ENCODE results near the gene SHQ1.

Gene SHQ1

GRCh38 chr3:72746430-72747411 is 101.5 kb downstream of the SHQ1 start:
- Histone ChIP-seq H2BK5ac (ENCODE audit: low read length) (no peak overlapping the region), H3K9ac (ENCODE audit: low read length) (no peak overlapping the region), H2BK15ac (replicated peaks; ENCODE audit: low read depth) (no peak overlapping the region), H3K18ac (ENCODE audit: low read length) (no peak overlapping the region), H3K4me1 (ENCODE audit: control insufficient read depth, low read depth, low read length) (peaks cover 16% of the 10 kb centered on the region), H4K8ac (ENCODE audit: low read depth, low read length) (no peak overlapping the region), H3K4me2 (ENCODE audit: low read length) (no peak overlapping the region), H3K27ac (ENCODE audit: low read depth, low read length) (no peak overlapping the region), H3K79me1 (ENCODE audit: low read length) (no peaks in the 10 kb centered on the region), H3K27me3 (ENCODE audit: insufficient read depth, low read length, poor library complexity) (no peaks in the 10 kb centered on the region), H3K36me3 (ENCODE audit: control insufficient read depth, insufficient read depth, low read length) (no peaks in the 10 kb centered on the region), H3K56ac (ENCODE audit: low read length) (no peak overlapping the region), H2AK5ac (ENCODE audit: low read length) (no peak overlapping the region), H3K4ac (ENCODE audit: low read depth, low read length) (no peak overlapping the region), H4K5ac (ENCODE audit: low read length) (no peak overlapping the region), H3K23ac (ENCODE audit: low read length) (no peak overlapping the region), H3K4me3 (ENCODE audit: low read length) (no peak overlapping the region), H2BK120ac (ENCODE audit: low read depth, low read length) (no peak overlapping the region), H3K79me2 (ENCODE audit: control insufficient read depth, insufficient read depth, low read length) (no peaks in the 10 kb centered on the region)
- DNase-seq = no peak
- WGBS (ENCODE audit: extremely low coverage, insufficient coverage, low lambda C conversion rate) = no CpG with 5 or more reads among the region's 11 CpGs

- H3K36me3 ChIP-seq (ENCODE audit: control insufficient read depth, insufficient read depth, low read length) = no peaks in the 10 kb centered on the region
- no peak overlapping the region for H3K56ac ChIP-seq (ENCODE audit: low read length)
- no peaks in the 10 kb centered on the region for H3K27me3 ChIP-seq (ENCODE audit: insufficient read depth, low read length, poor library complexity)
- H3K4ac ChIP-seq (ENCODE audit: low read depth, low read length) = no peak overlapping the region
- WGBS (ENCODE audit: extremely low coverage, insufficient coverage, low lambda C conversion rate) = no CpG with 5 or more reads among the region's 17 CpGs
- H2BK5ac ChIP-seq (ENCODE audit: low read length) = no peak overlapping the region
- H2BK120ac ChIP-seq (ENCODE audit: low read depth, low read length) = no peak overlapping the region
- peaks cover 16% of the 10 kb centered on the region for H3K4me1 ChIP-seq (ENCODE audit: control insufficient read depth, low read depth, low read length)
- H3K9ac ChIP-seq (ENCODE audit: low read length) = no peak overlapping the region
- no peak overlapping the region for H3K23ac ChIP-seq (ENCODE audit: low read length)
- H4K8ac ChIP-seq (ENCODE audit: low read depth, low read length) = no peak overlapping the region
- H2BK15ac ChIP-seq (replicated peaks; ENCODE audit: low read depth) = no peak overlapping the region
- no peak overlapping the region for H3K4me3 ChIP-seq (ENCODE audit: low read length)
- H4K5ac ChIP-seq (ENCODE audit: low read length) = no peak overlapping the region
- H3K27ac ChIP-seq (ENCODE audit: low read depth, low read length) = no peak overlapping the region
- DNase-seq = peak; percentile 62
- no peak overlapping the region for H3K4me2 ChIP-seq (ENCODE audit: low read length)
- no peak overlapping the region for H3K18ac ChIP-seq (ENCODE audit: low read length)
- H2AK5ac ChIP-seq (ENCODE audit: low read length) = no peak overlapping the region
- no peaks in the 10 kb centered on the region for H3K79me1 ChIP-seq (ENCODE audit: low read length)
- no peaks in the 10 kb centered on the region for H3K79me2 ChIP-seq (ENCODE audit: control insufficient read depth, insufficient read depth, low read length)
These were observed 102.9 kb downstream of the SHQ1 start for GRCh38 chr3:72745146-72745999.

- WGBS (ENCODE audit: extremely low coverage, insufficient coverage, low lambda C conversion rate) = no CpG with 5 or more reads among the region's 1 CpG
- no peaks in the 10 kb centered on the region for H3K27me3 ChIP-seq (ENCODE audit: insufficient read depth, low read length, poor library complexity)
These were observed 103.9 kb downstream of the SHQ1 start for GRCh38 chr3:72744330-72744729.

GRCh38 chr3:72739531-72740466 is 108.4 kb downstream of the SHQ1 start:
- Histone ChIP-seq H3K4me3 (ENCODE audit: low read length) (no peak overlapping the region), H3K4ac (ENCODE audit: low read depth, low read length) (no peak overlapping the region), H3K56ac (ENCODE audit: low read length) (no peak overlapping the region), H2BK120ac (ENCODE audit: low read depth, low read length) (no peak overlapping the region), H3K27ac (ENCODE audit: low read depth, low read length) (no peak overlapping the region), H2AK5ac (ENCODE audit: low read length) (no peak overlapping the region), H3K18ac (ENCODE audit: low read length) (no peak overlapping the region), H3K36me3 (ENCODE audit: control insufficient read depth, insufficient read depth, low read length) (no peaks in the 10 kb centered on the region), H3K9ac (ENCODE audit: low read length) (no peak overlapping the region), H3K4me2 (ENCODE audit: low read length) (no peak overlapping the region), H3K79me1 (ENCODE audit: low read length) (no peaks in the 10 kb centered on the region), H3K27me3 (ENCODE audit: insufficient read depth, low read length, poor library complexity) (no peaks in the 10 kb centered on the region), H3K4me1 (ENCODE audit: control insufficient read depth, low read depth, low read length) (peaks cover 10% of the 10 kb centered on the region), H4K5ac (ENCODE audit: low read length) (no peak overlapping the region), H2BK15ac (replicated peaks; ENCODE audit: low read depth) (no peak overlapping the region), H3K23ac (ENCODE audit: low read length) (no peak overlapping the region), H4K8ac (ENCODE audit: low read depth, low read length) (no peak overlapping the region), H2BK5ac (ENCODE audit: low read length) (no peak overlapping the region), H3K79me2 (ENCODE audit: control insufficient read depth, insufficient read depth, low read length) (no peaks in the 10 kb centered on the region)
- peak; percentile 29 for DNase-seq
- no CpG with 5 or more reads among the region's 6 CpGs for WGBS (ENCODE audit: extremely low coverage, insufficient coverage, low lambda C conversion rate)

More at GRCh38 chr3:72744330-72744729, 103.9 kb downstream of the SHQ1 start:
- Histone ChIP-seq H3K4ac (ENCODE audit: low read depth, low read length) (no peak overlapping the region), H3K4me2 (ENCODE audit: low read length) (no peak overlapping the region), H2AK5ac (ENCODE audit: low read length) (no peak overlapping the region), H3K79me2 (ENCODE audit: control insufficient read depth, insufficient read depth, low read length) (no peaks in the 10 kb centered on the region), H3K36me3 (ENCODE audit: control insufficient read depth, insufficient read depth, low read length) (no peaks in the 10 kb centered on the region), H3K56ac (ENCODE audit: low read length) (peak overlapping the region; percentile 27), H3K9ac (ENCODE audit: low read length) (no peak overlapping the region), H2BK5ac (ENCODE audit: low read length) (peak overlapping the region; percentile 54), H2BK120ac (ENCODE audit: low read depth, low read length) (no peak overlapping the region), H3K18ac (ENCODE audit: low read length) (no peak overlapping the region), H4K8ac (ENCODE audit: low read depth, low read length) (no peak overlapping the region), H3K27ac (ENCODE audit: low read depth, low read length) (peak overlapping the region; percentile 64), H4K5ac (ENCODE audit: low read length) (no peak overlapping the region), H3K23ac (ENCODE audit: low read length) (no peak overlapping the region), H3K79me1 (ENCODE audit: low read length) (no peaks in the 10 kb centered on the region), H3K4me3 (ENCODE audit: low read length) (no peak overlapping the region), H2BK15ac (replicated peaks; ENCODE audit: low read depth) (no peak overlapping the region), H3K4me1 (ENCODE audit: control insufficient read depth, low read depth, low read length) (peaks cover 16% of the 10 kb centered on the region)
- DNase-seq = peak; percentile 96

- peak; percentile 70 for DNase-seq
- H3K23ac ChIP-seq (ENCODE audit: low read length) = no peak overlapping the region
- no CpG with 5 or more reads among the region's 53 CpGs for WGBS (ENCODE audit: extremely low coverage, insufficient coverage, low lambda C conversion rate)
- no peaks in the 10 kb centered on the region for H3K27me3 ChIP-seq (ENCODE audit: insufficient read depth, low read length, poor library complexity)
- H3K79me2 ChIP-seq (ENCODE audit: control insufficient read depth, insufficient read depth, low read length) = no peaks in the 10 kb centered on the region
- no peak overlapping the region for H2BK5ac ChIP-seq (ENCODE audit: low read length)
- no peak overlapping the region for H3K27ac ChIP-seq (ENCODE audit: low read depth, low read length)
- H3K4me2 ChIP-seq (ENCODE audit: low read length) = peak overlapping the region; percentile 77
- H2BK15ac ChIP-seq (replicated peaks; ENCODE audit: low read depth) = no peak overlapping the region
- H3K4ac ChIP-seq (ENCODE audit: low read depth, low read length) = no peak overlapping the region
- no peaks in the 10 kb centered on the region for H3K79me1 ChIP-seq (ENCODE audit: low read length)
- no peak overlapping the region for H2AK5ac ChIP-seq (ENCODE audit: low read length)
- no peak overlapping the region for H4K8ac ChIP-seq (ENCODE audit: low read depth, low read length)
- H3K4me1 ChIP-seq (ENCODE audit: control insufficient read depth, low read depth, low read length) = peaks cover 8% of the 10 kb centered on the region
- H3K9ac ChIP-seq (ENCODE audit: low read length) = peak overlapping the region; percentile 66
- no peak overlapping the region for H4K5ac ChIP-seq (ENCODE audit: low read length)
- no peak overlapping the region for H2BK120ac ChIP-seq (ENCODE audit: low read depth, low read length)
- H3K56ac ChIP-seq (ENCODE audit: low read length) = peak overlapping the region; percentile 83
- no peak overlapping the region for H3K4me3 ChIP-seq (ENCODE audit: low read length)
- H3K18ac ChIP-seq (ENCODE audit: low read length) = no peak overlapping the region
- H3K36me3 ChIP-seq (ENCODE audit: control insufficient read depth, insufficient read depth, low read length) = no peaks in the 10 kb centered on the region
These were observed 109.3 kb downstream of the SHQ1 start for GRCh38 chr3:72738752-72739530.
